ENCODE measurements around the gene THOC2.
"Not testable (repeated sequence)": the region's sequence is repeated elsewhere in the genome, so short reads cannot be mapped to it uniquely, and the experiment has no call there.

The THOC2 gene

DNA sequence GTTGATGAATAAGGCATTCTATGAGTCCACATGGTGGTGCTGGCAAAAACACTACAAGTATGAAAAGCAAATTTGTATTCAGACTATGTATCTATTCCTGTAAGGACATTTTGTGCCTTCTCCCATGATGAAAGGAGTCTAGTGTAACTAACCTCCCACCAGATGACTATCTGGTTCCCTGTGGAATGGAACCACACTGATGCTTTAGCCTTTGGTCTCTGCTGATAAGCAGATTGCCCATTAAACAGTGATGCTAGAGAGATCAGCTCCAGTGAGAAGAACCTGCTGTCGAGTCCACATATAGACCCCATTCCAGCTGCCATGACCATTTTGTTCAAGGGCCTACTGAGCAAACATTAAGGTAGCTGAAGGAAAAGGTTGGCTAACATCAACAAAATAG is 10.5 kb upstream of the THOC2 start:
- H3K27ac Mint-ChIP-seq, result no peak overlapping the region
- H3K9me3 Mint-ChIP-seq, result no peaks in the 10 kb centered on the region
- H3K27me3 Mint-ChIP-seq, result no peaks in the 10 kb centered on the region
- H3K4me1 Mint-ChIP-seq, result no peaks in the 10 kb centered on the region
- H3K36me3 Mint-ChIP-seq, result no peaks in the 10 kb centered on the region
- no peak overlapping the region for H3K4me3 Mint-ChIP-seq

DNA sequence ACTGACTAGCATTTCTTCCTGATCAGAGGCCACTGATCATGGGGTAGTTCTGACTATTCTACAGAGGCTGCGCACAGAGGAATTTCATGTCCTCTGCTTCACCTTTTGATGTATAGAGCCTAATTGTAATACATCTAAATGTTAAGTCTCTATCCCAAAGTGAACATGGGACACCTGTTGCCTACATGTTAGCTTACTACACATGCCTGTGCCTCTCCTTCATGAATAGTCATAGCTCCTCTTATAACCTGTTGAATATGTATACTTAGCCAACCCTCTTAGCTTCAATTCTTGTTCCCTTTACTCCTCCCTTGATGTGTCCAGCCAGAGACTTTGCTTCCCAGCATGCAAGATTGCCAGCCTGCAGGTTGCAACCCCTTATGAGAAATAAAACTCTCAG is 9.6 kb upstream of the THOC2 start:
- Mint-ChIP-seq H3K36me3 (no peaks in the 10 kb centered on the region), H3K9me3 (no peaks in the 10 kb centered on the region), H3K27ac (no peak overlapping the region), H3K4me3 (no peak overlapping the region), H3K4me1 (no peaks in the 10 kb centered on the region), H3K27me3 (no peaks in the 10 kb centered on the region)

DNA sequence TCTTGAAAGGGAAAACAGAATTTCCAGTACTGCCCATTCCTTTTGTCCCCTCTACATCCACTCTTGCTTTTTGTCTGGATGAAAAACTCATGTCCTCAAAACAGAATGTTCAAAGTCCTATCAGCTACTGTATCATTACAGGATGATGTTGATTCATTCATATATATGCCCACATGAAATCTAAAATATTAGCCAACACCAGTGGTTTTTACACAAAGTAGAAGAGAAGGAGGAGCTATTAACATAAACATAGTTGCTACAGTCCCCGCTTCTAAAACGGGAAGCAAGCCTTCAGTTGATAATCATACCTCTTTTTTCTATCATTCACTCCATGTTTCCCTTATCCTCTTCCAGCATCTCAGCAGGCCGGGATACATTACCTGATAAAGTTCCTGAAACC is 7.7 kb upstream of the THOC2 start:
- H3K4me1 Mint-ChIP-seq, result no peaks in the 10 kb centered on the region
- no peaks in the 10 kb centered on the region for H3K36me3 Mint-ChIP-seq
- no peaks in the 10 kb centered on the region for H3K9me3 Mint-ChIP-seq
- no peak overlapping the region for H3K27ac Mint-ChIP-seq
- H3K4me3 Mint-ChIP-seq, result no peak overlapping the region
- no peaks in the 10 kb centered on the region for H3K27me3 Mint-ChIP-seq

DNA sequence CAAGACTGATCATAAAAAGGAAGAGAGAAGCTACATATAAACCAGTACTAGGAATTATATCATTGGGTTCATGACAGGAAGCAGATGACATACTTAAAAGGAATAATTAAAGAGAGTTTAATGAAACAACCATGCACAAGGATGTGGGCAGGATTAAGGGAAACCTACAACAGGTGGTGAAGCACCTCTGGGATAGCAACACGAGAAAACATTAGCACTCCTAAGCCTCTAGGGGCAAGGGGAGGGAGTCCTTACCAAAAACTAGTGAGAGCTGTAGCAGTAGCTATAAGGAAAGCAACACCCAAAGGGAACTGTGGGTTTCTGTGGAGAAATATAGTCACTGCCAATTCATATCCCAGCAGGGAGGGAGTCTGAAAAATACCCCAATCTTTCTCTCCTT is 7.2 kb upstream of the THOC2 start:
- no peaks in the 10 kb centered on the region for H3K4me1 Mint-ChIP-seq
- H3K27ac Mint-ChIP-seq, result no peak overlapping the region
- H3K9me3 Mint-ChIP-seq, result no peaks in the 10 kb centered on the region
- no peak overlapping the region for H3K4me3 Mint-ChIP-seq
- H3K36me3 Mint-ChIP-seq, result no peaks in the 10 kb centered on the region
- H3K27me3 Mint-ChIP-seq, result no peaks in the 10 kb centered on the region

DNA sequence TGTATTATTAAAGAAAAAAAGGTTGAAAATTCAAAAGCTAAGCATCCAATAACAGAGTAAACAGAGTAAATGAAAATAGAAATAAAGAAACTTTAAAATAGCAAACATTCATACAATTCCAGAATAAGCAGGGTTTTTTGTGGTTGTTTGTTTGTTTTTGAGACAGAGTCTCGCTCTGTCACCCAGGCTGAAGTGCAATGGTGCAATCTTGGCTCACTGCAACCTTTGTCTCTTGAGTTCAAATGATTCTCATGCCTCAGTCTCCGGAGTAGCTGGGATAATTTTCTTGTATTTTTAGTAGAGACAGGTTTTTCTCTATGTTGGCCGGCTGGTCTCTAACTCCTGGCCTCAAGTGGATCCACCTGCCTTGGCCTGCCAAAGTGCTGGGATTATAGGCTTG is 6.6 kb upstream of the THOC2 start:
- H3K36me3 Mint-ChIP-seq, result no peaks in the 10 kb centered on the region
- H3K27ac Mint-ChIP-seq, result no peak overlapping the region
- H3K27me3 Mint-ChIP-seq, result no peaks in the 10 kb centered on the region
- no peak overlapping the region for H3K4me3 Mint-ChIP-seq
- H3K4me1 Mint-ChIP-seq, result no peaks in the 10 kb centered on the region
- no peaks in the 10 kb centered on the region for H3K9me3 Mint-ChIP-seq

DNA sequence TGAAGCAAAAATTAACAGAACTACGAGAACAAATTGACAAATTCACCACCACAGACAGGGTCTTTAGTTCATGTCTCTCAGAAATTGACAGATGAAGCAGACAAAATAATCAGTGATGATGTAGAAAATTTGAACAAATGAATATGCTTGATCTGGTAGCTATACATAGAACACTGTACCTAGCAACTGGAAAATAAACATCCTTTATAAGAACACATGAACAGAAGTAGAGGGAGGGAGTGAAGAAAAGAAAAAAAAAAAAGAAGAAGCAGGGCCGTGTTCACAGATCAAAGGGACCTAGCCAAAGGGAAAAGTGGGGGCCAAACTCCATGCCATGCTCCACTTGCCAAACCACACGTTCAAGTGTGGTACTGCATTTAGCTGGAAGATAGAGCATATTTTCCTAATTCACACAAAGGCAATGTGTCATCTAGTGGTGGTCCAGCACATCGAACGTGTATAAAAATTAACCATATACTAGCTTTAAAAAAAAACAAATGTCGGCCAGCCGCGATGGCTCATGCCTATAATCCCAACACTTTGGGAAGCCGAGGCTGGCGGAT is 5.6 kb upstream of the THOC2 start:
- Mint-ChIP-seq H3K36me3 (no peaks in the 10 kb centered on the region), H3K27ac (no peak overlapping the region), H3K9me3 (no peaks in the 10 kb centered on the region), H3K27me3 (no peaks in the 10 kb centered on the region), H3K4me1 (no peaks in the 10 kb centered on the region), H3K4me3 (no peak overlapping the region)

DNA sequence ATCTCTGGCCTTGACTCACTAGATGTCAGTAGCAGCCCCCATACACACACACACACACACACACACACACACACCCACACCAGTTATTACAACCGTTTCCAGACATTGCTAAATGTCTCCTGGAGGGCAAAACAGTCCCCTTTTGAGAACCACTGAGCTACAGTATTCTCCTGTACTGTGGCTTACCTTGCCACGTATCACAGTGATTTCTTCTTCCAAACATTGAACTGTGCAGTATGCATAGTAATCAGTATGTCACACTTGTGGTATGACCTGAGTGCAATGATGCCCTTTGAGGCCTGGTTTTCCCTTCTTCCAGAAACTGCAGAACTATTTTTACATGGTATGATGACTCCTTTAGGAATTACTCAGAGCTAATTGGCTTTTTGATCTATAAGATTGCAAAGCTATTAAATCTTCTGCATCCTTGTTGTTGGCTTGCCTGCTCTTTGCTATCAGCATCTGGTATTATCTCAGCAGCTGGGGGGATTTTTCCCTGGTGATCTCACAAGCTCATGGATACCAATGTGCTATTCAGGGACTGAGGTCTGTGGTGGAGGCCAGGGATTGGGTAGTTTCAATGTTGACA is 3.6 kb upstream of the THOC2 start:
- Mint-ChIP-seq H3K27ac (no peak overlapping the region), H3K36me3 (no peaks in the 10 kb centered on the region), H3K4me3 (no peak overlapping the region), H3K27me3 (no peaks in the 10 kb centered on the region), H3K4me1 (peaks cover 5% of the 10 kb centered on the region), H3K9me3 (no peaks in the 10 kb centered on the region)

DNA sequence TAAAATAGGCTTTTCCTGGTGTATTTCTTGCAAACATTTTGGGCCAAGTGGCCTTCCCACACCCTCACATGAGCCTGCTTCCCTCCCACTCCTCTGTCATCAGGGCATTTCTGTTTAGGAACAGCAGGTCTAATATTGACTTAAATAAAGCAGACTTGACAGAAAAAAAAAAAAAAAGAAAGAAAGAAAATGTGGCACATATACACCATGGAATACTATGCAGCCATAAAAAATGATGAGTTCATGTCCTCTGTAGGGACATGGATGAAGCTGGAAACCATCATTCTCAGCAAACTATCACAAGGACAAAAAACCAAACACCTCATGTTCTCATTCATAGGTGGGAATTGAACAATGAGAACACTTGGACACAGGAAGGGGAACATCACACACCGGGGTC is 2.3 kb upstream of the THOC2 start:
- H3K9me3 Mint-ChIP-seq, H3K27me3 Mint-ChIP-seq, H3K36me3 Mint-ChIP-seq, H3K4me3 Mint-ChIP-seq, H3K27ac Mint-ChIP-seq: not testable (repeated sequence)
- peaks cover 12% of the 10 kb centered on the region for H3K4me1 Mint-ChIP-seq

DNA sequence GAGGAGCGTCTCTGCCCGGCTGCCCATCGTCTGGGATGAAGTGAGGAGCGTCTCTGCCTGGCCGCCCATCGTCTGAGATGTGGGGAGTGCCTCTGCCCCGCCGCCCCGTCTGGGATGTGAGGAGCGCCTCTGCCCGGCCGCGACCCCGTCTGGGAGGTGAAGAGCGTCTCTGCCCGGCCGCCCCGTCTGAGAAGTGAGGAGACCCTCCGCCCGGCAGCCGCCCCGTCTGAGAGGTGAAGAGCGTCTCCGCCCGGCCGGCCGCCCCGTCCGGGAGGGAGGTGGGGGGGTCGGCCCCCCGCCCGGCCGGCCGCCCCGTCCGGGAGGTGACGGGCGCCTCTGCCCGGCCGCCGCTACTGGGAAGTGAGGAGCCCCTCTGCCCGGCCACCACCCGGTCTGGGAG is 1.2 kb upstream of the THOC2 start:
- H3K27me3 Mint-ChIP-seq, H3K9me3 Mint-ChIP-seq, H3K4me3 Mint-ChIP-seq, H3K27ac Mint-ChIP-seq, H3K36me3 Mint-ChIP-seq: not testable (repeated sequence)
- peaks cover 20% of the 10 kb centered on the region for H3K4me1 Mint-ChIP-seq

DNA sequence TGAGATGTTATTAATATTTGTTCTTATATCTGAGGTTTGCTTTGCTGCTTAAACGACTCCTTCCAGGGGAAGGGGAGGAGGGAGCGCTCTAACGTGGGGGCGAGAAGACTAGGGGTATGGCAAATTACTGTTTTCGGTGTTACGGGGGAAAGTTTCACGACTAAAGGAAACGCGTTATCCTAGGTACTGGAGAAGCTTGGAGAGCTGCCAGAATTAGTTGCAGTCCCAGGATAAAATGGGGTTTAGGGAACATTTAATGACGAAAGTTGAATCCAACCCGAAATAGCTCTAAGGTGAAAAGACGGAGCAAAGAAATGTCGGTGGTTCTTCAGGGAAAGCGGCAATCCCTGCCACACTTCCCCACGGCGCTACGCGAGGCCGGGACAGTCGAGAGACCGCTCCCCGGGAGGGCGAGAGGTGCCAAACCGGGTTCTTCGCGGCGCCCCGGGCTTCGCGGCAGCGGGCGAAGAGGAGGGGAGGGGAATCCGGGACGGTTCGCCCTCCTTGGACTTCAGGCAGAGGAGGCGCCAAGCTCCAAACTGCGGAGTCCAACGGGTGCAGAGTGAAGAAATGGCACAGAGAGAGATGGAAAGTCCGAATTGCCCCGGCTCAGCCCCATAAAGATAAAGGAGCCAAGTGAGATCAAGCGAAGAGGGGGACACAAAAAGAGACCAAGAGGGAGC is 724 bp downstream of the THOC2 start:
- Mint-ChIP-seq H3K9me3 (no peaks in the 10 kb centered on the region), H3K4me3 (peak overlapping the region; percentile 95), H3K4me1 (peaks cover 35% of the 10 kb centered on the region), H3K36me3 (no peaks in the 10 kb centered on the region), H3K27me3 (no peaks in the 10 kb centered on the region), H3K27ac (peak overlapping the region; percentile 96)

DNA sequence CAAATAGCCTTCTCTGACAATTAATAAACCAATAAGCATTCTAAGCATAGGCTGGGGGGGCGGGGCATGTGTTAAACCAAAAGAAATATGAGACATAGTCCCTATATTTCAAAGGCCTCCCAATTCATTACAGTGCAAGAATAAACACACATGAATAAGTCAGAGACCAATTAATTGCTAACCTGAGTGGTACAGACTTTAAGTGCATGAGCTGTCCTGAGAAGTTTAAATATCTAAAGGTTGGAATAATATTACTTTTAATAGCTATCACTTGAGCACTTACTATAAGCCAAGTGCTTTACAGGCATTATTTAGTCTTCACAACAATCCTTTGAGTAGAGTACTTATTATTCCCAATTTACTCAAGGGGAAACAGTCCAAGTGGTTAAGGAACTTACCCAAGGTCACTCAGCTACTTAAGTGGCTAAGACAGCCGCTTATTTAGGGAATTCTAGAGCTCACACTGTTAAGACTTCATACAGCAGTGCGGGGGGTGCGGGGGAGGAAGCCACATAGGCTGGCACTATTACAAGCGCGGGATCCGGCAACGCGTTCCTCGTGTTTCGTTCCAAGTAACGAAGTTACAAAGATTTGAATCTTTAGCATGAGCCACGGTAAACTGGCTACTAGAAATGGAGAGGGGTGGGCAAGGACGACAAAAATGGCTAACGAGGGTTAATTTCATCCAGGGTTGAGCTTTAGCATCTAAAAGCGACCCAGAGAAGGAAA is 1.4 kb downstream of the THOC2 start:
- Mint-ChIP-seq H3K9me3 (no peaks in the 10 kb centered on the region), H3K27me3 (no peaks in the 10 kb centered on the region), H3K4me3 (peak overlapping the region; percentile 95), H3K27ac (peak overlapping the region; percentile 96), H3K4me1 (peaks cover 35% of the 10 kb centered on the region), H3K36me3 (no peaks in the 10 kb centered on the region)

DNA sequence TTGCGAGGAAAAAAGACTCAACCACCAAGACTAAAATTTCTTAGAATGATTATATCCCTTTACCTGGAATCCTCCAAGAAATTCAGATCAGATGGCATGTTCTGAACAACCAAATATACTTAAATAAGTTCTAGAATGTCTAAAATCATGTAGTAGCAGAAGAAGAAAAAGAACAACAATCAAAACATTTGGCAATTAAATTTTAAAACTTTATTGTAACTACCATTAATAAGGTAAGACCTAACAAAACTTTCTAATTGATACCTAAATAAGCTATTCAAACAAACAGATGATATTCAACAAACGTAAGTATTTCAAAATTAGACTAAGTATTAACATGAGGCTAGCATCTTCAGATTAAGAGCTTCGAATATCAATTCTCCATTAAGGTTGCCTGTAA is 4.3 kb downstream of the THOC2 start:
- H3K36me3 Mint-ChIP-seq, result no peaks in the 10 kb centered on the region
- no peaks in the 10 kb centered on the region for H3K9me3 Mint-ChIP-seq
- peak overlapping the region; percentile 23 for H3K27ac Mint-ChIP-seq
- no peaks in the 10 kb centered on the region for H3K27me3 Mint-ChIP-seq
- H3K4me1 Mint-ChIP-seq, result peaks cover 40% of the 10 kb centered on the region
- H3K4me3 Mint-ChIP-seq, result peak overlapping the region; percentile 54

DNA sequence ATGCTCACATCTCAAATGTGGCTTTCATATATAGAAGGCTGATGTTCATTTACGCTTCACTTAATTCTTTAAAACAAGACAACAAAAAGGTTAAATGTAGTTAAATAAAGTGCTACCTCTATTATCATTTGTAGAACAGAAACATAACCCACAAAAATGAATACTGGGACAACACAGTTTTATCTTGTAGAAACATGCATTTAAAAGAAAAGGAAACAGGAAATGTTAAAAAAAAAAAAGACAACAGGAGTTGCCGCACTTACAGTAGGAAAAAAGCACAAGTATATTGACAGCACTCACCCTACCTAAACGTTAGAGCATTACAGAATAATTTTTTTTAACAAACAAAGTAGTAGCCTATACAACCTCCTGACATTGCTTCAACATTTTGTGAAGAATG is 4.8 kb downstream of the THOC2 start:
- no peaks in the 10 kb centered on the region for H3K27me3 Mint-ChIP-seq
- no peaks in the 10 kb centered on the region for H3K36me3 Mint-ChIP-seq
- peaks cover 42% of the 10 kb centered on the region for H3K4me1 Mint-ChIP-seq
- H3K9me3 Mint-ChIP-seq, result no peaks in the 10 kb centered on the region
- H3K4me3 Mint-ChIP-seq, result peak overlapping the region; percentile 54
- H3K27ac Mint-ChIP-seq, result no peak overlapping the region

DNA sequence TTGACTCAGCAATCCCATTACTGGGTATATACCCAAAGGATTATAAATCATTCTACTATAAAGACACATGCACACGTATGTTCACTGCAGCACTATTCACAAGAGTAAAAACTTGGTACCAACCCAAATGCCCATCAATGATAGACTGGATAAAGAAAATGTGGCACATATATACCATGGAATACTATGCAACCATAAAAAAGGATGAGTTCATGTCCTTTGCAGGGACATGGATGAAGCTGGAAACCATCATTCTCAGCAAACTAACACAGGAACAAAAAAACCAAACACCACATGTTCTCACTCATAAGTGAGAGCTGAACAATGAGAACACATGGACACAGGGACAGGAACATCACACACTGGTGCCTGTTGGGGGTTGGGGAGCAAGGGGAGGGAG is 10.7 kb downstream of the THOC2 start:
- H3K27me3 Mint-ChIP-seq, H3K9me3 Mint-ChIP-seq, H3K27ac Mint-ChIP-seq, H3K36me3 Mint-ChIP-seq, H3K4me3 Mint-ChIP-seq: not testable (repeated sequence)
- peaks cover 26% of the 10 kb centered on the region for H3K4me1 Mint-ChIP-seq

DNA sequence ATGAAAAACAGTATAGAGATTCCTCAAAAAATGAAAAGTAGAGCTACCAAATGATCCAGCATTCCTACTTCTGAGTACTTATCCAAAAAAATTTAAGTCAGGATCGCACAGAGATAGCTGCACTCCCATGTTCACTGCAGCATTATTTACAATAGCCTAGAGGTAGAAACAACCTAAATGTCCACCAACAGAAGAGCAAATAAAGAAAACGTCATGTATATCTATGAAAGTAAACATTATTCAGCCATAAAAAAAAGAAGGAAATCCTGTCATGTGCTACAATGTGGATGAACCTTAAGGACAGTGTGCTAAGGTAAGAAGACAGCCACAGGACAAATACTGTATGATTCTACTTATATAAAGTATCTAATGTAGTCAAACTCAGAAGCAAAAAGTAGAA is 12.4 kb downstream of the THOC2 start:
- Mint-ChIP-seq H3K27me3 (no peaks in the 10 kb centered on the region), H3K27ac (no peak overlapping the region), H3K36me3 (peaks cover 3% of the 10 kb centered on the region), H3K9me3 (no peaks in the 10 kb centered on the region), H3K4me1 (peaks cover 35% of the 10 kb centered on the region), H3K4me3 (no peak overlapping the region)

DNA sequence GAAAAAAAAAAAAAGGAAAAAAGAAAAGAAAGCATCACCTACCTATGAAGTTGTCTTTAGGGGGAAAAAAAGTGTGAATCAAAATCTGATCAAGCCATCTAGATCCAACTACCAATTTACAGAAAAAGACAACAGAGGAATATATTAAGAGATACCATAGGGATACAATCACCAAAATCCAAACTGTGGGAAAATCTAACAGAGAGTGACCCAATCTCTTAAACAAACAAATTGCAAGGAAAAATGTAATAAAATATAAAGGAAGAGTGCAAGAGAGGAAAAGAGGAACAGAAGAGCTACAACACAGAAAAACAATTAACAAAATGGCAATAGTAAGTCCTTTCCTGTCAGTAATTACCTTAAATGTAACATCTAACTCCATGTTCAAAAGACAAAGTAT is 19.0 kb downstream of the THOC2 start:
- peak overlapping the region; percentile 11 for H3K4me3 Mint-ChIP-seq
- peaks cover 3% of the 10 kb centered on the region for H3K36me3 Mint-ChIP-seq
- H3K27ac Mint-ChIP-seq, result no peak overlapping the region
- no peaks in the 10 kb centered on the region for H3K27me3 Mint-ChIP-seq
- peaks cover 42% of the 10 kb centered on the region for H3K4me1 Mint-ChIP-seq
- no peaks in the 10 kb centered on the region for H3K9me3 Mint-ChIP-seq
